ENCODE data around the gene INTS1.
A peak's percentile ranks its signal among the peaks of the same experiment; 100 is the strongest.

The INTS1 gene

DNA sequence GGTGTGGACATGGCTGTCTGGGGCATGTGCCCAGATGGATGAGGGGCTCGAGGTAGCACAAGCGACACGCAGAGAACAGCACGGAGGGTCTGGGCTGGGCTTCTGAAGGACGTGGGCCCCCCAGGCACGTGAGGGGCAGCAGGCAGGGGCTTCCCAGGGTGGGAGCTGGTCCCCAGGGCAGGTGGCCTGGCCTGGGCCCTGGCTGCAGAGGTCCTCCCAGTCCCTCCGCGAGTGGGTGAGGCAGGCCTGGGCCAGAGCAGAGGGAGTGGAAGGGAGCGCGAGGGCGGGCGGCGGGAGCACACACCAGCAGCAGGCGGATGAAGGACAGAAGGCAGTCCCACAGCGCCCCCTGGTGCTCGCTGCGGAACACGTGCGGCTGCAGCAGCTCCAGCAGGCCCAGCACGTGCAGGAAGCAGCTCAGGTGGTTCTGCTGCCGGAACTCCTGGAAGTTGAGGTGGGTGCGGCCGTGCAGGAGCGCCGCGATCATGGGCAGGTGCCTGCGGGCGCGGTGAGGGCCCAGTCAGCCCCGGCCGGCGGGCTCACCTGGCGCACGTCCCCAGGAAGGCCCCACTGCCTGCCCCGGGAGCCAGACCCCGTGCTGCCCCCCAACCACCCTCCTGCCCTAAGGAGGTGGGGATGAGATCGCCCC lies 30.2 kb downstream of the INTS1 start:
- peak; percentile 81 for DNase-seq (ENCODE audit: low read depth)
- H3K4me3 ChIP-seq (ENCODE audit: control insufficient read depth, low read depth, low read length) = no peak overlapping the region
- TF ChIP-seq, protein P1, sequence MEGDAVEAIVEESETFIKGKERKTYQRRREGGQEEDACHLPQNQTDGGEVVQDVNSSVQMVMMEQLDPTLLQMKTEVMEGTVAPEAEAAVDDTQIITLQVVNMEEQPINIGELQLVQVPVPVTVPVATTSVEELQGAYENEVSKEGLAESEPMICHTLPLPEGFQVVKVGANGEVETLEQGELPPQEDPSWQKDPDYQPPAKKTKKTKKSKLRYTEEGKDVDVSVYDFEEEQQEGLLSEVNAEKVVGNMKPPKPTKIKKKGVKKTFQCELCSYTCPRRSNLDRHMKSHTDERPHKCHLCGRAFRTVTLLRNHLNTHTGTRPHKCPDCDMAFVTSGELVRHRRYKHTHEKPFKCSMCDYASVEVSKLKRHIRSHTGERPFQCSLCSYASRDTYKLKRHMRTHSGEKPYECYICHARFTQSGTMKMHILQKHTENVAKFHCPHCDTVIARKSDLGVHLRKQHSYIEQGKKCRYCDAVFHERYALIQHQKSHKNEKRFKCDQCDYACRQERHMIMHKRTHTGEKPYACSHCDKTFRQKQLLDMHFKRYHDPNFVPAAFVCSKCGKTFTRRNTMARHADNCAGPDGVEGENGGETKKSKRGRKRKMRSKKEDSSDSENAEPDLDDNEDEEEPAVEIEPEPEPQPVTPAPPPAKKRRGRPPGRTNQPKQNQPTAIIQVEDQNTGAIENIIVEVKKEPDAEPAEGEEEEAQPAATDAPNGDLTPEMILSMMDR (conservative IDR thresholded peaks at IDR 0.05; ENCODE audit: control insufficient read depth, insufficient read depth, low read depth, low read length) = peak; percentile 74

DNA sequence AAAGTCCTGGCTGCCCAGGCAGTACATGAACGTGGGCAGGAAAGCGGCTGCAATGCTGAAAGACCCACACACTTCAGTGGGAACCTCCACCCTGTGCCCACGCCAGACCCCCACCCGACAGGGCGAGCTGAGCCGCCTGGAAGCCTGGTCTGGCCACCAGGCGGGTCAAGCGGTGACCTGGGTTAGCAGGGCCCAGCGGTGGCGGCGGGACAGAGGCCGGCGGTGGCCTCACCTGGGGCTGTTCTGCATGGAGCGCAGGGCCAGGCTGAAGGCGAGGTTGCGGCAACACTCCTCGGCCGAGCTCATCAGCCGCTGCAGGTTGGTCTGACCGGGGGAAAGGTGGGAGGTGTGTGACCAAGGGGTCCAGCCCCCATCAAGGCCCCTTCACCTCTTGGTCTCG lies 33.3 kb downstream of the INTS1 start:
- no peak for DNase-seq (ENCODE audit: low read depth)
- TF ChIP-seq, protein P1 (conservative IDR thresholded peaks at IDR 0.05; ENCODE audit: control insufficient read depth, insufficient read depth, low read depth, low read length) = no peak
- no peak overlapping the region for H3K4me3 ChIP-seq (ENCODE audit: control insufficient read depth, low read depth, low read length)

DNA sequence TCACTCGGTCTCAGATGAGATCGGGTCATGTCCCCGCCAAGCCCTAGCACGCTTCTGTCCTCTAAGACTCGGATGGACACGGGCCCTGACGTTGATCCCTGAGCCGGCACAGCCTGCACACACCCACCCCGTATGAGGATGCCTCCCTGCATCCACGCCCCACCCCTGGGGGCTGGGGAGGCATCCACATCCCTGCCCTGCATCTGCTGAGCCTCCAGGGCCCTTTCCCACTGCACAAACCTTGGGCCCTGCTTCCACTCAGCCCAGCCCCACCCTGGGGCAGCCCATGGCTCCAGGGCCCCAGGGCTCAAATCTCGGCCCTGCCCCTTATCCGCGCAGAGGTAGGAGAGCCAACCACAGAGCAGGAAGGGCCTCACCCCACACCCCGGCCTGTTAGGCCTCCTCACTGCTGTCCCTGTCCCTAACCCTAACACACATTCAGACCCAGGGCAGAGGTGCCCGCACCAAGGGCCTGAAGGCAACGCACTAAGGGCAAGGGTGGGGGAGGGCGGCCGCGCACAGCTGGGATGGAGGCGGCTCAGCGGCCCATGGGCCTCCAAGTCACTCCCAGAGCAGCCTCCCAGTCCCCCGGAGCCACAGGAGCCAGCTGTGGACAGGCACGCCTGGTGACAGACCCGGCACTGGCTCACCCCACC lies 35.4 kb downstream of the INTS1 start:
- H3K4me3 ChIP-seq (ENCODE audit: control insufficient read depth, low read depth, low read length) = no peak overlapping the region
- TF ChIP-seq, protein P1 (conservative IDR thresholded peaks at IDR 0.05; ENCODE audit: control insufficient read depth, insufficient read depth, low read depth, low read length) = no peak
- DNase-seq (ENCODE audit: low read depth) = no peak

DNA sequence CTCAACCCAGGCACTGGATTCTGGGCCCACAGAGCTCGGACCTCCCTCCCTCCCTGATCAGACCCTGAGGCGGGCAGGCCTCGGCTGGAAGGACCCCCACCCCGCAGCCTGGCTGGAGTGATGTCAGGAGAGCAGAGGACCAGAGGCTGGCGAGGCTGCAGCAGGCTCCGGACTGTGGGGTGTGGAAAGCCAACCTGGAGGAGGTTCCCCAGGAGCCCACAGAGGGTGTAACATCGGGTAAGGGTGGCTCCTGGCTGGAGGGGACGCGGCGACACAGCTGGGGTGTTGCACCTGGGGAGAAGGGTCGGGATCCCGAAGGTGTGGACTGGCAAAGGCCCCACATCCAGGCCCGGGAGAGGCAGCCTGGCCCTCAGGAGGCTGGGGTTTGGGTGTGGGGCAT lies 36.0 kb downstream of the INTS1 start:
- H3K4me3 ChIP-seq (ENCODE audit: control insufficient read depth, low read depth, low read length) = no peak overlapping the region
- DNase-seq (ENCODE audit: low read depth) = no peak
- TF ChIP-seq, protein P1 (conservative IDR thresholded peaks at IDR 0.05; ENCODE audit: control insufficient read depth, insufficient read depth, low read depth, low read length) = no peak

DNA sequence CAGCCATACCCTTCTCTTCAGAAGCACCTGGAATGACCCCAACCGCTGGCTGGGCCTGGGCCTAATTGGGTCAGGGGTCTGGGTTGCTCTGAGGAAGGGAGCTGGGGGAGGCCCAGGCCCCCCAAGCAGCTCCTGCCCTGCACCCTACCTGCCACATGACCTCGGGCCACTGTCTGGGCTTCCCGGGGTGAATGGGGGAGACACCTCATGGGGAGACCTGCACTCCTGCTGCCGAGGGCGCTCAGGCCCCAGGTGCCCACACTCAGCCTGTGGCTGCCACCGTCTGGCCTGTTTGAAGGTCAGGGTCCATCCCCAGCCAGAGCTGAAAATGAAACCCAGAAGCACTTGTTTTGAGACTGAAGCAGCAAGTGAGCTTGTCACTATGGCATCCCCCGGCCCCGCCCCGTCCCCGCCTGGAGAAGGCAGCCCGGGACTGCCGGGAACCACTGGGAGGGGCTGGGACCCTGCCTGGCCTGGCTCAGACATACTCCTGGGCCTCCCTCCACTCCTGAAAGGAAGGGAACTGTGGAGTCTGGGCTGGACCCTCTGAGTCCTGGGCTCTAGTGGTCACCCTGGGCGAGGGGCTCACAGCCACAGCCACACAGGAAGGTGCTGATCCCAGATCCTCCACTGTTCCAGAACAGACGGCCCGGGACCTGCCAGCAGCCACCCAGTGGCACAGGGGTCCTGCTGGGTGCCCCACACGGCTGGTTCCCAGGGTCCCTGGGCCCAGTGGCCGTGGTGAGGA lies 37.5 kb downstream of the INTS1 start:
- TF ChIP-seq, protein P1 (conservative IDR thresholded peaks at IDR 0.05; ENCODE audit: control insufficient read depth, insufficient read depth, low read depth, low read length) = no peak
- no peak overlapping the region for H3K4me3 ChIP-seq (ENCODE audit: control insufficient read depth, low read depth, low read length)
- peak; percentile 24 for DNase-seq (ENCODE audit: low read depth)

DNA sequence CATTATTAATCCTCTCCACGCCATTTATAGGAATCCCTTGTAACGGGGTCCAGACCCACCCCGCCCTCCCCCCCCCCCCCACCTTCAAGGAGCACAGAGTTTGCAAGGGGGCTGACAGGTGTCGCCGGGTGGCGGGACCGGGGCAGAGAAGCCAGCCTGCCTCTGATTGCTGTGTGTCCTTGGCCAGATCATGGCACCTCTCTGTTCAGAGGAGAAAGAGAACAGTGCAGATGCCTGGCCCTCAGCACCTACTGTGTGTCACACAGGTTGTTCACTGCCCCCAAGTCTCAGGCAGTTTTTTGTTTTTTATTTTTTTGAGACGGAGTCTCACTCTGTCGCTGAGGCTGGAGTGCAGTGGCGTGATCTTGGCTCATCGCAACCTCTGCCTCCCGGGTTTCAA lies 39.5 kb downstream of the INTS1 start:
- H3K4me3 ChIP-seq (ENCODE audit: control insufficient read depth, low read depth, low read length) = no peak overlapping the region
- TF ChIP-seq, protein P1 (conservative IDR thresholded peaks at IDR 0.05; ENCODE audit: control insufficient read depth, insufficient read depth, low read depth, low read length) = no peak
- no peak for DNase-seq (ENCODE audit: low read depth)
